NCI-H748 treated with DMSO at 0.1 percent for 48 hours (cell line): ENCODE measurements around the gene ST8SIA5.
A peak's percentile ranks its signal among the peaks of the same experiment; 100 is the strongest.
"Not testable (repeated sequence)": the region's sequence is repeated elsewhere in the genome, so short reads cannot be mapped to it uniquely, and the experiment has no call there.

ENCODE experiments used
- DNase-seq: peaks from one replicate; lab custom pipeline; 2025; lab: John Stamatoyannopoulos, UW

The ST8SIA5 gene, protein sequence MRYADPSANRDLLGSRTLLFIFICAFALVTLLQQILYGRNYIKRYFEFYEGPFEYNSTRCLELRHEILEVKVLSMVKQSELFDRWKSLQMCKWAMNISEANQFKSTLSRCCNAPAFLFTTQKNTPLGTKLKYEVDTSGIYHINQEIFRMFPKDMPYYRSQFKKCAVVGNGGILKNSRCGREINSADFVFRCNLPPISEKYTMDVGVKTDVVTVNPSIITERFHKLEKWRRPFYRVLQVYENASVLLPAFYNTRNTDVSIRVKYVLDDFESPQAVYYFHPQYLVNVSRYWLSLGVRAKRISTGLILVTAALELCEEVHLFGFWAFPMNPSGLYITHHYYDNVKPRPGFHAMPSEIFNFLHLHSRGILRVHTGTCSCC

DNA sequence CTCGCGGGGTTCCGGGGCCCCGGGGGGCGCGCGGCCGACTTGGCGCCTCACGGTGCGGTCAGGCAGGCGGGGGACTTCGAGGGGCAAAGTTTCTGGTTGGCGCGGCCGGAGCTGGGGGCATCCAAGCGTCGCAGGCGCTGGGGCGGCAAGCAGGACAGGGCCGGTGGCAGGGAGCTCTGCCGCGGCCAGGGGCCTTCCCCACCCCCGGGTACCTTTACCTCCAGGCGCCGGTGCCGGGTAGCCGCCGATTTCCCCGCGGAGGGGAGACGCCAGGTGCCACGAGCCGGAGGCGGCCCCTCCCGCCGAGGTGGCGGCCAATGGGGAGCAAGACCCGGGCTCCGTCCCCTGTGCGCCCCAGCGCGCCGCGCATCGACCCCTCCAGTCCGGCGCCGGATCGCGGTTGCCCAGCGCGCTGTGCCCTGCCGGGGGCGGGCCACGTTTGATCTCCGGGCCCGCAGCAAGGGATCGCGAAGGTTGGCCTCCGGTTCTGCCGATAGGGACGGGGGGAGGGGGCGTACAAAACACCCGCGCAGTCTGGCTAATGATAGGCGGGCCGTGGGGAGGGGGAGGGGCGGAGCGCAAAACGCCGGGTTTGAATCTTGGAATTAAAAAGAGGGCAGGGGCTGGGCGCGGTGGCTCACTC is at the start of gene ST8SIA5:
TSS of gene ST8SIA5 (minus strand) at position 495 of the 643 bp plus-strand sequence. CDS start 545 bp downstream, outside the sequence.
- peak; percentile 86 for DNase-seq

DNA sequence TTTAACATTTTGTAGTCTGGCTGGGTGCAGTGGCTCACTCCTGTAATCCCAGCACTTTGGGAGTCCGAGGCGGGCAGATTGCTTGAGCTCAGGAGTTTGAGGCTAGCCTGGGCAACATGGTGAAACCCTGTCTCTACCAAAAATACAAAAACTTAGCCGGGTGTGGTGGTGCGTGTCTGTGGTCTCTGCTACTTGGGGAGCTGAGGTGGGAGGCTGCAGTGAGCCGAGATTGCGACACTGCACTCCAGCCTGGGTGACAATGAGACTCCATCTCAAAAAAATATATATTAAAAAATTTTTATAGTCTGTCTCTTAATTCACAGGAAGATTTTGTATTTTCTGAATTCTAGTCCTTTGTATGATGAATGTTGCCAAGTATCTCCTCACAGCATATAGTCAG is 39.1 kb upstream of the ST8SIA5 start:
- not testable (repeated sequence) for DNase-seq

DNA sequence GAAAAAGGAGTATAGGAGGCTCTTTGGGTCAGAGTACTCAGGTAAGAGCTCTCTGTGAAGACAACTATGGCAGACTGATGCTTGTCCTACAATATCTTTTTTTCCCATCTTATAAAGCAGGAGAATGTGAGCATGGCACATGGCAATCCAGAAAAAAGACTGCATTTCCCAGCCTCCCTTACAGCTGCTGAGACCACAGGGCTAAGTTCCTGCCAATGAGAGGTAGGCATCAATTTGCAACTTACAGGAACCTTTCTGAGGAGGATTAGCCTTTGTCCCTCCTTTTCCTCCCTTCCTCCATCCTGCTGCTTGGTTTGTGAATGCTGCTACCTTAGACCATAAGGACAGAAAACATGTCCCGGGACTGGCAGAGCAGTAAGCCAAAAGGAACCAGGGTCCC is 37.8 kb upstream of the ST8SIA5 start:
- DNase-seq: no peak

DNA sequence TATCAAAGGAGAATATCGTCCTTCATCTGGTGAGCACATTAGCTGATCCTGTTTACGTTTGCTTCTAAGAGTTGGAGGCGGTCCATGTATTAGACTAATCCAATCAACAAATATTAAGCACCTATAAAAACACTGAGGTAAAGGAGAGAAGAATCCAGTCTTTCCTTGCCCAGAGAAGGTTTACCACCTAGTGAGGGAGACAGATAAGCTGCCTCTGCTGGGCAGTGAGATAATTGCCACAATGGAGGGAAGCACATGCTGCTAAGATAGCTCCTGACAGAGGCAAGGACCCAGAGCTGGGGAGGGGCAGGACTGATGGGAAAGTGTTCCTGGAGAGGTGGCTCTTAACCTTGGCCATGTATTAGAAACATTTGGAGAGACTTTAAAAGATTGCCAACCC is 36.7 kb upstream of the ST8SIA5 start:
- DNase-seq: no peak

DNA sequence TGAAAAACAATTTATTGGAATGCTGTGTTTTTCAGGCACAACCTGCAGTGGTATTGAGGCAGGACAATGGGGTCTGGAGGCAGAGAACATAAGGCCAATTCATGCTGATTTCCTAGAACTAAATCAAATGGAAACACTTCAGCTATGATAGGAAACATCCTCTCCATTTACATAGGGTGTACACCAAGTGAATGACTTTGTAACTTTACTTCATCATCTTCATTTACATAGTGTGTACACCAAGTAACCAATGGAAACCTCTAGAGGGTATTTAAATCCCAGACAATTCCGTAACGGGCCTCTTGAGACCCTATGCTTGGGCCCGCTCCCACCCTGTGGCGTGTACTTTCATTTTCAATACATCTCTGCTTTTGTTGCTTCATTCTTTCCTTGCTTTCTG is 32.2 kb upstream of the ST8SIA5 start:
- DNase-seq: no peak

DNA sequence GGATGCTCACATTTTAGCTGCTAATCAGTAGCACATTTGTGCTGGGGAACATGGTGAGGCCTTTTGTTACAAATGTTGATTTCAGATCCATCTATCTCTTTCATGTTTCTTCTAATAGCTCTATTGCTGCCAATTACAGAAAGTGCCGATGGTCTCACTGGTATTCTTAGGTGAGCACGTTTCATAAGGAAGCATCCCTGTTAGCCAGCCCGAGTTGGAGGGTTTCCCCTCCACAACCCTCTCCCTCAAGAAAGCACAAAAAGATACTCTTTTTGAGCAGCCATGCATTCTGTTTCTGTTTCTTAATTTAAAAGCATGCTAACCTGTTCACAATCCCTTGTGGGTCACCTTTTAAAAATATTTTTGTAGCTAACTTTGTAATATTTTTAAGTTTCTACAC is 30.8 kb upstream of the ST8SIA5 start:
- DNase-seq: no peak

DNA sequence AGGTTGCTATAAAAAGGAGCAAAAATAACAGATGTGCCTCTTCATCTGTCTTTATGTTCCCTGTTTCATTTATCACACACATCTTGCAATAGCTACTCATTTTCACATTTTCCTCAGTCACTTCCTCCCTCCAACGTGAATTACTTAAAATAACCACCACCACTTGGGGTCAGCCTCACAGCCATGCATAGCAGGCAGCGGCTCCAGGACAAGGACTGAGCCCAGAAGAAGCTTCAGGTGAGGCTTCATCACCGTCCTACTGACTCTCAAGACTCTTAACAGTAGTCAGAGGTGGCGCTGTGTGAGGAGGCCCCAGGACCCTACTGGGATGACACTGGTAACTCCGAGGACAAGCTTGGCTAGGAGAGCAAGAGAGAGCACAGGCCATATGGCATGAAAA is 15.5 kb upstream of the ST8SIA5 start:
- DNase-seq: no peak

GRCh38 chr18:46771141-46771540 is 14.3 kb upstream of the ST8SIA5 start:
- no peak for DNase-seq

- DNase-seq: no peak
Measured at GRCh38 chr18:46770708-46771107, 13.9 kb upstream of the ST8SIA5 start.

- no peak for DNase-seq
Measured at GRCh38 chr18:46768166-46768921, 11.5 kb upstream of the ST8SIA5 start.

DNA sequence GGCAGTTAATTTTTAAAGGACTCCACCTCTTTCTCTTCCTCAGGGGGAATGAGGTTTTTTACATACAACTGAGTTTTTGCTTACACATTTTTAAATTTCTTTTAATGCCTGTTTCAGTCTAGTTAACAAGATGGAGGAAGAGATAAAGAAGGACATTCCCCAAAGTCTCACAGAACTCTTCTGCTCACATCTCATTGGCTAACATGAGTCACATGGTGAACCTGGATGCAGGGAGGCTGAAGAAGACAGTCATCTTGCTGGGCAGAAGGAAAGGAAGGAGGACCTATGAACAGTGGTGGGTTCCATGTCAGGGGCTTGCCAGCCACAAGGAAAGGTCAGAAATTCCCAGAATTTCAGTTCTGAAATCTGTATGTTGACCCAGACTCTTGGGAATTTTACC is 10.4 kb upstream of the ST8SIA5 start:
- no peak for DNase-seq

- no peak for DNase-seq
Measured at GRCh38 chr18:46764586-46764985, 7.7 kb upstream of the ST8SIA5 start.

GRCh38 chr18:46761059-46761769 is 4.4 kb upstream of the ST8SIA5 start:
- DNase-seq: peak; percentile 97

DNA sequence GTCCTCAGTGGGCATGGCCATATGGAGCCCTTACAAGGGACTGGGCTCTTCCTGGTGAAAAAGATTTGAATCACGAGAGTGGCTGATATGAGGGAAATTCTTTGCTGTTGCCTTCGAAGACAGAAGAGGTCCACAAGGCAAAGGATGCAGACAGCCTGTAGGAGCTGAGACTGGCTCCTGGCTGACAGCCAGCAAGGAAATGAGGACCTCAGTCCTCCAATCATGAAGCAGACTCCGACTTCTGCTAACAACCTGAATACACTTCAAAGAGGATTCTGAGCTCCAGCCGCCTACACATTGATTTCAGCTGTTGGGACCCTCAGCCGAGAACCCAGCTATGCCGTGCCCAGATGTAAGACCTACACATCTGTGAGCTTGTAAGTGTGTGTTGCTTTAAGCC is 3.0 kb upstream of the ST8SIA5 start:
- DNase-seq: peak; percentile 93

- DNase-seq: peak; percentile 28
Measured at GRCh38 chr18:46756025-46756558, 761 bp downstream of the ST8SIA5 start.

- peak; percentile 53 for DNase-seq
Measured at GRCh38 chr18:46755315-46756024, 1.4 kb downstream of the ST8SIA5 start.

DNA sequence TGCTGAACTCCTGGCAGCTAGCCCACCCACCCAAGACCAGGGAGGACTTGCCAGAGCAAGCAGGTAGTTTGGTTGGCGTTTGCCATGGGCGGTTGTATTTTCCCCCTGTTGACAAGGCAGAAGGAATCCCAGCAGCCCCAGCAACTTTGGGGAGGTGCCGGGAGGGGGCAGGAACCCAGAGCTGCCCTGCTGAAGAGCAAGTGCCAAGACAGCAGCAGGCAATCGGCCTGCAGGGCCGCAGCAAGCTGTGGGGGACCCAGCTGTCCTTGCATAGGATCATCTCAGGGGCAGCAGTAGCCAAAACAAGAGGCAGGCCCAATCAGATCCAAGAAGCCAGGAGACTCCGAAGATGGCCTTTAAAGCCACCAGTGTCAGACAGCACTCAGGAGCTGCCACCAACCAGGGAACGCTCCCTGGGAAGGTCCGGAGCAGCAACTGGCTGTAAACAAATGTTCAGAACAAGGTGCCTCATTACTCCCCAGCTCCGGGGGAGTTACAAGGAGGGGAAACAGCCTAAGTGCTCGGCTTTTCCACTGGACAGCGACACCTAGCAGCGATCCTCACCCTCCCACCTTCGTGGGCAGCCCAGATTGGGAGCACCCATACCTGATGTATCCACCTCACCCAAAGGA is 2.1 kb downstream of the ST8SIA5 start:
- peak; percentile 77 for DNase-seq

GRCh38 chr18:46754188-46754587 is 2.7 kb downstream of the ST8SIA5 start:
- DNase-seq: no peak

DNA sequence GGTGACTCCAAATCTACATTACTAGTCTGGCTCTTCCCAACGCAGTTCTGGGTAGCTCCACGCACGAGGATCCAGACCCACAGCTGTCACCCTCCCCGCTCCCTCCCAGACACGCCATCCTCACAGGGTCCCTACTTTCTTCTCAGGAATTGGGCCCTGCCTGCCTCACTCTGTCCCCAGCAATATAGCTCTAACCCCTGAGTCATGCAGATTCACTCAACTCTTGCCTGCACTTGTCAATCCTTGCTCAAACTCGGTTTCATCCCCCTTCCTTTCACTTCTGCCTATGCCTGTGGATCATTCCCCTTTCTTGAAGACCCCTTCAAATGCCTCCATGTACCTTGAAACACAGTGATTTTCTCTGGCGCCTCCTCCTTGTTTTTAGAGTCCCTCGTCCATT is 5.0 kb downstream of the ST8SIA5 start:
- no peak for DNase-seq

DNA sequence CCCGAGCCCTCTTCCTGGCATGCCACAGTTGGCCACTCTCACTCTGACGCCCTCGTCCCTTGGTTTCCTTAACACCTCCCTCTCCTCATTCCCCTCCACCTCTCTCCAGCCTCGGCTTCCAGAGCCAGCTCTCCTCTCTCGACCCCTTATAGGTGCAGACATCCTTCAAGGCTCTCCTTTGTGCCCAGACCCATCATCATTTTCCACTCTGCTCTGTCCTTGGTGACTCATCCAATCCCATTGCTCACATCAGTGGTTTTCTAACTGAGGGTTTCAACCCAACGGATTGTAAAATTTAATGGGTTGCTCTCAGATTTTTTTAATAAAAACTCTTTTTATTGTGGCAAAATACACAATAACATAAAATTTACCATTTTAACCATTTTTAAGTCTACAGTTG is 6.2 kb downstream of the ST8SIA5 start:
- DNase-seq: no peak

GRCh38 chr18:46748466-46748865 is 8.4 kb downstream of the ST8SIA5 start:
- no peak for DNase-seq
